Stimulated activated CD4-positive, alpha-beta T cell treated with anti-CD3 and anti-CD28 coated beads, TNF-alpha, amount 100 ng/mL, for 24 hours (primary cell): ENCODE measurements around the gene MAMDC2.

ENCODE experiments used
- DNase-seq, 3 experiments: peaks; one replicate each; pipeline ENCODE4 v3.0.0-alpha.2; 2020; ENCODE audit warnings: low read depth in 3 of 3

Gene MAMDC2, protein sequence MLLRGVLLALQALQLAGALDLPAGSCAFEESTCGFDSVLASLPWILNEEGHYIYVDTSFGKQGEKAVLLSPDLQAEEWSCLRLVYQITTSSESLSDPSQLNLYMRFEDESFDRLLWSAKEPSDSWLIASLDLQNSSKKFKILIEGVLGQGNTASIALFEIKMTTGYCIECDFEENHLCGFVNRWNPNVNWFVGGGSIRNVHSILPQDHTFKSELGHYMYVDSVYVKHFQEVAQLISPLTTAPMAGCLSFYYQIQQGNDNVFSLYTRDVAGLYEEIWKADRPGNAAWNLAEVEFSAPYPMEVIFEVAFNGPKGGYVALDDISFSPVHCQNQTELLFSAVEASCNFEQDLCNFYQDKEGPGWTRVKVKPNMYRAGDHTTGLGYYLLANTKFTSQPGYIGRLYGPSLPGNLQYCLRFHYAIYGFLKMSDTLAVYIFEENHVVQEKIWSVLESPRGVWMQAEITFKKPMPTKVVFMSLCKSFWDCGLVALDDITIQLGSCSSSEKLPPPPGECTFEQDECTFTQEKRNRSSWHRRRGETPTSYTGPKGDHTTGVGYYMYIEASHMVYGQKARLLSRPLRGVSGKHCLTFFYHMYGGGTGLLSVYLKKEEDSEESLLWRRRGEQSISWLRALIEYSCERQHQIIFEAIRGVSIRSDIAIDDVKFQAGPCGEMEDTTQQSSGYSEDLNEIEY

DNA sequence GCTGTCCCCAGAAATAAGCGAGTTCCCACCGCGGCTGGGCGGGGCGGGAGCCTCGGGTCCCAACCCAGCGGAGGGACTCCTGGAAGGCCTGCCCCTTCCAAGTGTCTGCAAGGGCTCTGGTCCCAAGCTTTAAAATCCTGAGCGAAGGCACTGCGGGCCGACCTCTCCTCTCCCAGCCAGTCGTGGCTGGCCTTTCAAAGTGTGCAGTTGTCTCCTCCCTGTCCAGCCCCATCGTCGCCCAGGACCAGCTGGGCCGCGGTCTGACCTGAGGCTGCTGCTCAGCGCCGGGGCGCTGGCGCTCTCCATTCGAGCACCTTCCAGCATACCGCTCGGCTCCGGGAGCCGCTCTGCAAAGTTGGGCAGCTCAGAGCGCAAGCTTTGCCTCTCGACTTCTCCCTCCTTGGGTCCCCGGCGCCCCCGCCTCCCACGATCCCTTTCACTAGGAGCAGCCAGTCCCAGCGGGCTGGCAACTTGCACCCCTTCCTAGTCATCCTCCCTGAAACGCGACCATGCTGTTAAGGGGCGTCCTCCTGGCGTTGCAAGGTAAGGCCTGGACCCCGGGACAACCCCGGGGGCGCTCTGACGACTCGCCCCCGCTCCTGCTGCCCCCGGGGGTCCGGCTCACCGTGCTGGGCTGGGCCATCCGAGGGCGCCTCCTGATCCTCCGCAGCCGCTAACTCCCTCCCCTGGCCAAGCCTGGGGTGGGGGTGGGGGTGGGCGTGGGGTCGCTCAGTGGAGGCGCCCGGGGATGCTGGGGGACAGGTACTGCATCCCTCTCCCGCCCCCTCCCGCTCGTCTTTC lies at the start of gene MAMDC2:
MAMDC2 (plus strand) TSS at position 160 of the 801 bp plus-strand sequence; CDS start at position 510, 350 bp downstream.
- no peak for DNase-seq

DNA sequence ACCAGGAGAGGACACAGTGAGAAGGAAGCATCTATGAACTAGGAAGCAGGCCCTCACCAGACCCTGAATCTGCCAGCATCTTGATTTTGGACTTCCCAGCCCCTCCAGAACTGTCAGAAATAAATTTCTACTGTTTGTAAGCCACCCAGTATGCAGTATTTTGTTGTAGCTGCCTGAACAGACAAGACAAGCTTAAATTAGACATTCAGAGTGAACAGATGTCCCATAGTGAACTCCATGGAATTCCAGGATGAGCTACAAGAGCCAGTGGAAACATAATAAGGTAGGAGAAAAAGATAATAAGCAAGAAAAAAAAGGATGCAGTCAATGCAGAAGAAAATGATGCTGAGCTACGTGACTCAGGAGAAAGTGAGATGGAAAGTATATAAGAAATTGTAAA lies 47.8 kb upstream of the MAMDC2 start:
- DNase-seq, result no peak

DNA sequence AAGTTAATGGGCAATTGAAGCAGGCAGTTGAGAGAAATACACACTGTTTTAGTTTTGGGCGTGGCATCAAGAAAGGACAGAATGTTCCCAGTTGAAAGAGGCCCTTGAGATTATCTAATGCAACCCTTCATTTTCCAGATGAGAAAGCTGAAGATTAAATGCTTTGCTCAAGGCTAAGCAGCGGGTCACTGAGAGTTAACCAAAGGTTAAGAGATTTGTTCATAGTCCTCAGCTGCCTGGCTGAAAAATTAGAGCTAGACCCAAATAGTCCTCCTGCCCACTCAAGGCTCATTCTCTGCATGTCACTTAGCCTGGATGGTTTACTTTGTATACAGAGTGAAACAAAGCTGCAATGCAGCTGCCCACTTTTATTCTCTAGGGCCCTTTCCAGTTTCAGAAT lies 46.7 kb upstream of the MAMDC2 start:
- DNase-seq, result no peak

DNA sequence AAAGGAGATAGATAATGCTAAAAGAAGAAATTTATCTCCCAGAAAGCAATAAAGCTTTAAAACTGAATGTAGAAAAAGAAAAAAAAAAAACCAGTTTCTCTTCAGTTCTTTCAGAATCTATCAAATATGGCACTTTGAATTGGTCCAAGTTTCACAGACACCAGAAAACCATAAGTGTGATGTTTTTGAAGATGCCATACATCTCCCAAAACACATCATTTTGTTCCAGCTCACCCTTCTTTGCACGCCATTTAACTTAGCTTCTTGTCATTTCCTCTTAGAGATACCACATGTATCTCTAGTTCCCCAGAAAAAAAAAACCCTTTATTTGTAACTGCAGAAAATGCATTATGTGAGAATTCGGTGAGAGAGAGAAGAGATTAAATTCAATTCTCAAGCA lies 46.1 kb upstream of the MAMDC2 start:
- DNase-seq, result no peak

DNA sequence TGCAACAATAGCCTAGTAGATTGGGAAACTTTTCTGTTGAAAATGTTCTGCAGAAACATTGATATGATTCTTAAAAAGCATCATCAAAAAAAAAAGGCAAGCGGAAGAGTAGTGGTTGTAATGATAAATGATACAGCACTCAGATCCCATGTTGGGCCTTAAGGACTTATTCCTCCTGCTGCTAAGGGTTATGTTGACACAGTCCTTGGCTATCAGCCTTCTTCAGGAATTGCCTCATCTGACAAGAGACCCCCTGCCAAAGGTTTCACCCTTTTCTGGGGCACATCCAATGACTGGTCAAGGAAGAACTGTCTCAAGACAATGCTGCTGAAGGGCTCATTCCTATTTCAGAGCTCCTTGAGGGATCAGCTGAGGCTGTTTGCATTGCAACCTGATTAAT lies 44.3 kb upstream of the MAMDC2 start:
- no peak for DNase-seq

DNA sequence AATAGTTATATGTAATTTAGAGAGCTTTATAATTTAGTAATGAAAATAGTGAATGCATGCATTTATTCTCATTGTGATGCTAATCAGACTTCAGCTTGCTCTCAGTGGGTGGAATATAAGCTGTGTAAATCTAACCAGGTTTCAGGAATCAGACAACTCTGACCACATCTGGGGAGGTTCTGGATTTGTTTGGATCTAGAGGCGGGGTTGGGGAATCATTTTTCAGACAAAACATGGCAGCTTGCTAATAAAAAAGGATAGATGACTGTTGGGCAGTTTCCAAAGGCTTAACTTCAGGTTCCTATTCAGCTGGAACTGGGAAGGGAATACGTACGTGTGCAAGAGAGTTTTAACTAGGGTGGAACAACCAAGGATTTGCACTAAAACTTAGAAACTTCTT lies 43.2 kb upstream of the MAMDC2 start:
- no peak for DNase-seq

DNA sequence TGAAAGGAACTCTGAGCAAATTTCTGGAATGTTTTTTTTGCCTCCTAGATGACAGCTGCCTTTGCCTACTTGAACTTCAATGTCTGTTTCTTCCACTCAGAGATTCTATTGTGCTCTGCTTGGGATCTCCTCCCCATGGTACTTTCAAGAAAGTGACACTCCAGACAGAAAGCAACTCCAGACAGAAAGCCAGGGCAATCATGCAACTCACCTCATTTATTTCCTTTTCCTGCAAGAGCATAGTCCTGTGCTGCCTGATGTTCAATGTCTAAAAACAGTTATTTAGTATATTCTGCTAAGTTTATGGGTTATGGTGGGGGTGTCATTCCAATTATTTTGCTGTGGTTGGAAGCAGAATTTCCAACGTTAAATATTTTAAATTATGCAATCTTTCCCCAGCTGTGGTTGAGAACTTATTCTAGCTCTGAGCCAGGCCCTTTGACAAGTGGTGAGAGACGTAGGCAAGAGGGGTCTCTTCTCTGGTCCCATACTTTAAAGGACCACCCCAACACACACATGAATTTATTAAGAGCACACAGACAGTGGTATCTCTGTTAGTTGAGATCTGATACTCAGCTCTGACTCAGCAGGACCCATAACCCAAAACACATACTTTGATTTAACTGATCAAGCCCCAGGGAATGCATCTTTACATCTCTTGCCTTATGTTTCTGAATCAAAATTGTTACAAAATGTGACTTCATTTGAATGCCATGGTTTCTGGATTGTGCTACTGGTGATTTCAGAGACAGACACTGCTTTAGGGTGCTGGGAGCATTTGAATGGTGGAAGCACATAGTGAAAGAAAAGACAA lies 39.5 kb upstream of the MAMDC2 start:
- DNase-seq, result no peak

DNA sequence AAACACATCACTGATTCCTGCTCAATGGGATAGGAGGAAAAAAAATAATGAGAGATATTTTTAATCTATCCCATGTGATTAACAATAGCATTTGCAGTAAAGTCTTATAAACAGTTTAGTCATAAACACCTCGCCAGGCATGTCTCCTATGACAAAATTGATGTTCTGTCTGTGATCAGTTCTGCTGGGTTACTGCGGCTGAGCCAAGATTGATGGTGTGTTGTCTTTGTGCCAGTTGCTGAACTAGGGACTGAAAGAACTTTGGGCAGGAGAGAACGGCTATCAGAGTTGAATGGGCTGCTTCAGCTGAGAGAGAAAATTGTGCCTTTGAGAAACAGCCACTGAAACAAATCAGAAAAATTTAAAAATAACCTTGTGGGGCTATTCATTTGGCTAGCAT lies 37.3 kb upstream of the MAMDC2 start:
- no peak for DNase-seq

DNA sequence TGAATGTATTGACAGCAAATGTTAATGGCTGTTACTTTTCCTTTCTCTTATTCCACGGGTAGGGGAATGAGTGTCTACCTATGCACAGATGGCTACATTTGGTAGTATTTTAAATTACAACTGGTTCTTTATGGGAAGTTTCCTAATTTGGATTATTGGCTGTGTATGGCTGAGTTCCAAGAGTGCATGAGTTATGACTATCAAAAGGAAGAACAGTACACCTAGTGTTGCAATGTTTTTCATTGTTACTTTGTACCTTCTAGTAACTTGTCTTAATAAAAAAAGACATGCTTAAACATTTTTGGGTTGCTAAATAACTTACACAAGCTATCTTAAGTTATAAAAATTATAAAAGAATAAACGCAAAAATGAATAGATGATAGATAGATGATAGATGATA lies 35.8 kb upstream of the MAMDC2 start:
- DNase-seq, result no peak

DNA sequence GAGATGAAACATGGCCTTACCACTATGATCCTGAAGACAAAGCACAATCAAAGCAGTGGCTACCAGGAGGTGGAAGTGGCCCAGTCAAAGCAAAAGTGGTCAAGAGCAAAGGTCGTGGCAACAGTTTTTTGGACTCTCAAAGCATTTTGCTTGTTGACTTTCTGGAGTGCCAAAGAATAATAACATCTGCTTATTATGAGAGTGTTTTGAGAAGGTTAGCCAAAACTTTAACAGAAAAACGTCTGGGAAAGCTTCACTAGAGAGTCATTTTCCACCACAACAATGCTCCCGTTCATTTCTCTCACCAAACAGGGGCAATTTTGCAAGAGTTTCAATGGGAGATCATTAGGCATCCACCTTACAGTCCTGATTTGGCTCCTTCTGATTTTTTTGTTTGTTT lies 33.6 kb upstream of the MAMDC2 start:
- no peak for DNase-seq

DNA sequence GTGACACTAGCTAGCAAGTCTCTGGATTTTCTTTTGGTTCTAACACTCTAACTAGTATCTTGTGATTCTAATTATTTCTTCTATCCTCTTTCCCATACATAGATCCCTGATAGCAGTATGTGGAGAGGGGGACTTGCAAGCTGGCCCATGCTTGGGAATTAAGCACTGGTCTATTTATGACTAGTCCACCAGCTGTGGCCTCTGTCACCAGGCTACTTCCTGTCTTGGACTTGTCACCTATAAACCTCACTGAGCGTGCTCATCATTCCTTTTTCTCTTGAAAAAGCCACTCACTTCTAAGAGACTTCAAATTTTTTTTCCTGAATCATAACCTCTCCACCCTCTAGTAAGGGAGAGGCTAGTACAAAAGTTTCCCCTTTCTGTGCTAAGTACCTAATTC lies 32.3 kb upstream of the MAMDC2 start:
- DNase-seq, result no peak

DNA sequence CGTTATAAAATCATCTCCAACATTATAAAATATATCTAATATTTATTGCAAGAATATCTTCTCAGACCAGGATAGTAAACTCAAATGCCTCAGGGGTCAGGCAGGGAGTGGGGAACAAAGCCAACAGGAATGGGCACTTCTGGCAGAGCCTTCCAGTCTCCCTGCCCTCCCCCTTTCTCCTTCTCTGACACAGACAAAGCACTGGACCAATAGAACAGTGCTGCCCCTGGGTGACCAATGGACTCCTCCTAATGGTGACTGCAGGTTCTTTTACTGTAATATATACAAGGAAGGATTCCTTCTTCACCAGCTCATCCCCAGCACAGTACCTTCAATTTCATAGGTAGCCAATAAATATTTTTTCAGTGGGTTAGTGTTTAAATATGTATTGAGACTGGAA lies 31.1 kb upstream of the MAMDC2 start:
- no peak for DNase-seq

DNA sequence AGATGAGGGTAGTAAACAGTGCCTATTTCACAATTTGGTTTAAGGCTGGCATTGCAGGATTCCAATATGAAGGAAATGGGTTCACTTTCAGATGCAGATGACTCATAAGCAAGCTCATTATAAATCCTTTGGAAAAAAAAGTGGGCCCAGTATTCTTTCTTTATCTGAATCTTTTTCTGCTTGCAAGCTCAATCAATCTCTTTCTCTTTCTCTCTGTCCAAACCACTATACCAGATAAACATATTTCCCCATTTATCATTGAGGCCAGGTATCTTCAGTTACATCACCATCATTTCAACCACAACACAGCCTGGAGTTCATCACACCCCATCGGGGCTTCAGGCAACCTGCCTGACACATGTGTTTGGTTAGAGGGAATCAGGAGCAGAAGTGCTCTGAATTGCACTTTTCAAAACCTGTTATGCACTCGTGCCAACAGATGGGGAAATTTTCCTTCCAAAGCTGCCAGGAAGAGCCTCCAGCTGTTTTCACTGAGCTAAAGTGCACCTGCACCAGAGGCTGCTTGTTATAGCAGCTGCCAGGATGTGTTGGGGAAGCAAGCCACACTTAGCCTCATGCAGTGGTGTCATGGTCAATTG lies 30.0 kb upstream of the MAMDC2 start:
- DNase-seq, result no peak

DNA sequence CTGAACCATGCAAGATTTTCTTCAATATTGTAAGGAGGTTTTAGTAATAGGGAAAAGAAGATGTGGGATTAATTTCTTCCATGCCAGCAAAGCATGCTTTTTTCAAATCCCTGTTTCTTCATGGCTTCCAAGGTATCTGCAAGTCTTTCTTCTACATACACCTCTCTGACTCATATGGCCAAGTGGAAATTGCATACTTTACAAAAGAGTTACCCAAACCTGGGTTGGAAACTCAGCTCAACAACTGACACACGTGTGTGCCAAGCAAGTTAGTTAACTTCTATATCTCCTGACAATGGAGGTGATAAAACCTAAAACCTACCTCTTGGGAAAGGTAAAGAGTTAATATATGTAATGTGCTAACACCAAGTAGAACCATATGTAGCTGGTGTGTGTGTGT lies 28.5 kb upstream of the MAMDC2 start:
- DNase-seq, result no peak

DNA sequence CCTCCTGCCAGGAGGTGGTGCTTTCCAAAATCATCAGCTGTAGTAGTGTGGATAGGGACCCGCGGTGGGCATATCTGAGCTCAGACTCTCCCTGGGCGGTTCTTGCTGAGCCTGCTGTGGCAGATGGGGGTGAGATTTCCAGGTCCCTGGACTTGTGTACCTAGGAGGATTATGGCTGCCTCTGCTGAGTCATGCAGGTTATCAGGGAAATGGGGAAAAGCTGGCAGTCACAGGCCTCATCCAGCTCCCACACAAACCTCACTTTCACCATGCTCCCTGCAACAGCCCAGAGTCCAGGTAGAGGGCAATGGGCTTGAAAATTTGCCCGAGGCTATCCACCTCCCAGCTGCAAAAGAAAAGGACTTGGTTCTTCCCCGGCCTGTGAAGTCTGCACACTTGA lies 23.4 kb upstream of the MAMDC2 start:
- no peak for DNase-seq

DNA sequence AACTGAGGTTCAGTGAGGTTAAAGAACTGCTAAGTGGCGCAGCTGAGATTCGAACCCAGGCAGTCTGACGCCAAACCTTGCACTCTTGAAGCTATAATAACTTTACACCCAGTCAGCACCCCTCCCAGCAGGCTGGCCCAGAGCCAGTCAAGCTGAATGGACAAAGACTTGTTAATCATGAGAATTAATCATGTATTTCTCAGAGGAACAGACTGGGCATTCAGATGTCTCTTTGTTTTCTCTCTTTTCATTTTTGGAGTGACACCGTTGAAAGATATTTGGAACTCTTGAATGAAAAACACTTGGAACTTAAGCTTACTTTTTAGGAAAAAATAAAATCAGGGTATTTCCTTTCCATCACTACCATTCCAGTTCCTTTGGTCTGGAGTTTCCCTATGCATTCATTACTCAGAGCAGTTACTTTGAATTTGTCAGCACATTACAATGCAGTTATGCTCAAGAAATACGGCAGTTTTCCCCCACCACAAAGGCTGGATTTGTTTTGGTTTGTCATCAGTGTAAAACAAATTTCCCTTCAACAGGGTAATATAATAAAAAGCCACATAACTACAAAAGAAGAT lies 22.6 kb upstream of the MAMDC2 start:
- DNase-seq, result no peak

DNA sequence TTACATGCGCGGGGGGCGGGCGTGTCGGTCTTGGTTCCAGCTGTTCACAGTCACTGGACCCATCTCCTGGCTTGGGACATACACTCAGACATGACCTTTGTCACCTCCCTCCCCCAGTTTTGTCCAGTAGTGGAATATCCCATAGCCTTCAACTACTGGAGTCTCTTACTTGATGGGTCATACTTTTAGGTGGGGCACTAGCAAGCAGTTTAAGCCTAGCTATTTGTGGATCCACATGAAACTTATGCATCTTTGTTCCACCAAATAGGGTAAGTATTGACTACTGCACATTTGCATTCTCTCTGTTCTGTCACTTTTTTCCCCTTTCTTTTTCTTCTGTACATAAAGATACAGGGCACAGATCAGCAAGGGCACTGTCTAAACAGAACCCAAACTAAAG lies 15.4 kb upstream of the MAMDC2 start:
- DNase-seq, result no peak

DNA sequence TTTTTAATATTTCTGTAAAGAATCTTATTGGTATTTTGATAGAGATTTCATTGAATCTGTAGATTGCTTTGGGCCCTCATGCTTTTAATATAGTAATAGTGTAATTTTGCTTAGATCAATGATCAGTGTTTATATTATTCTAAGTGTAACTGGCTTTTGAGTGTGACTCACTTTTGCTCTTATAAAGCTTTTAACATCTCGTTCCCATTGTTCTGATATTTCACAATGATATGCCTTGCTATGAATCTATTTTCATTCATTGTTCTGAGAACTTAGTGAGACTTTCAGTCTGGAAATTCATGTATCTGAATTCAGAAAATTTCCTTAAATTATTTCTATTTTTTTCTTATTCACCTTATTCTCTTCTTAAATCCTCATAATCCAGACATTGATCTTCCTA lies 13.5 kb upstream of the MAMDC2 start:
- no peak for DNase-seq

DNA sequence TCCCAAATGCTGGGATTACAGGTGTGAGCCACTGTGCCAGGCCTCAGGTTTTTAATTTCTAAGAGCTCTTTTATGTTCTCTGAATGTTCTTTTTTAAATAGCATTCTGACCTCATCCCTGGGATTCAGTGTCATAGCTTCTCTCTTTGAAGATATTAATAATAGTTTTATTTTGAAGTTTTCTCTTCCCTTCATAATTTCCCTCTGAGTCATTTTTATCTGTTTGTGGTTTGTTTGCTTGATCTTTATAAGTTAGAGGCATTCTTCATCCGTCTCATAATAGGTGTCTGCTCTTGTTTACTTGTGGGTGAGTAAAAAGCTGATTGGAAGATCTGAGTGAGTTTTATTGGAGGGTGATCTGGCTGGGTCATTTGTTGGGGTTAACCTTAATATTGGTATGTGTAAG lies 12.5 kb upstream of the MAMDC2 start:
- no peak for DNase-seq

DNA sequence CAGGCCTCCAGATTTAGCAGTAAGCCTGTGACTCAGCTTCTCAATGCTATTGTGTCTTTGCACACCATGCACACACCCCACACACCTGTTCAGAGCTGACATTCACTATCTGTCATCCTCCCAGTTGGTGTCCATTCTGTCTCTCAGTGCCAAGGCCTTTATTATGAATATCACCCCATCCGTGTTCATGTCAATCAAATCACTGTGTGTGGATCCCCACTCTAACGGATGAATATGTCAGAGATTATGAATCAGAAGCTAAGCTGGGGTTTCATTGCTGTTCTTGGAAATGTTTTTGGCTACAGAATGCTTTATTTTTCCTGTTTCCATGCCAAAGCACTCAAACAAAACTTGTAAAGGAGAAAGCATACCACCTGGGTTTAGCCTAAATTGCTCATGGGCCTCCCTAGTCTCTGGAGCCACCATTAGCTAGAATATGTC lies 9.4 kb upstream of the MAMDC2 start:
- no peak for DNase-seq

DNA sequence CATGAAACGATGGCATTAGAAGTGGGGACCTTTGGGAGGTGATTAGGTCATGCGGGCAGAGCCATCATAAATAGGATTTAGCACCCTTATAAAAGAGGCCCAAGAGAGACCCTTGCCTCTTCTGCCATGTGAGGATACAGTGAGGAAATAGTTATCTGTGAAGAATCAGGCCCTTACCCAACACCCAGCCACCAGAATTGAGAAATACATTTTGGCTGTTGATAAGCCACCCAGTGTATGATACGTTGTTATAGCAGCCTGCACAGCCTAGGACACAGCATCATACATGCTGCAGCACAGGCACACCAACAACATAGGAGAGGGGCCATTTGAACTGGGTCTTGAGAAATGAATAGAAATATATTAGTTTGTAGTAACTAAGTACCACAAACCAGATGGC lies 8.0 kb upstream of the MAMDC2 start:
- DNase-seq, result no peak
